GM10266 (cell line): ENCODE measurements around the gene P2RX7.

Source experiments
- DNase-seq: peaks from one replicate; pipeline ENCODE4 v3.0.0; 2012; ENCODE audit errors: extremely low spot score
- TF ChIP-seq, protein P1 (sequence below): IDR thresholded peaks from 2 replicates; pipeline ENCODE4 v1.5.1; 2012; ENCODE audit warnings: mild to moderate bottlenecking, low read depth; ENCODE audit not compliant: control insufficient read depth, insufficient read depth; ENCODE audit errors: missing control alignments

P2RX7 gene

DNA sequence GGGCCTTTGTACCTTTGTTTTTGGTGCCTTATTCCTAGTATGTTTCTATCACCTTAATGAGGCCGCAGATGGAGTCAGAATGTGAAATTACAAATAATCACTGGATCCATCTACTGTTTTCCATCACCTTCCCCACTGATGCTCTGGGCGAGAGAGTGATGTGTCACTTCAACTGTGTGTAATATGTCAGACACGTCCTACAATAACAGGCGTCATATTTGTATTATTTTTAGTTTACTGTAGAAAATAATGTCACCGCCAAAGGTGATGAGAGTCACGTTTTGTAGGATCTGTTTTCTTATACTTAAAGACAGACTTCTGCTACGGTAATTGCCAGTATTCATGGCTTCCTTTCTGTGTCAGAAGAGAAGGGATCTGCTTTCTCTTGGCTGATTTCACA, 54.8 kb downstream of the P2RX7 start:
- TF ChIP-seq, protein P1, sequence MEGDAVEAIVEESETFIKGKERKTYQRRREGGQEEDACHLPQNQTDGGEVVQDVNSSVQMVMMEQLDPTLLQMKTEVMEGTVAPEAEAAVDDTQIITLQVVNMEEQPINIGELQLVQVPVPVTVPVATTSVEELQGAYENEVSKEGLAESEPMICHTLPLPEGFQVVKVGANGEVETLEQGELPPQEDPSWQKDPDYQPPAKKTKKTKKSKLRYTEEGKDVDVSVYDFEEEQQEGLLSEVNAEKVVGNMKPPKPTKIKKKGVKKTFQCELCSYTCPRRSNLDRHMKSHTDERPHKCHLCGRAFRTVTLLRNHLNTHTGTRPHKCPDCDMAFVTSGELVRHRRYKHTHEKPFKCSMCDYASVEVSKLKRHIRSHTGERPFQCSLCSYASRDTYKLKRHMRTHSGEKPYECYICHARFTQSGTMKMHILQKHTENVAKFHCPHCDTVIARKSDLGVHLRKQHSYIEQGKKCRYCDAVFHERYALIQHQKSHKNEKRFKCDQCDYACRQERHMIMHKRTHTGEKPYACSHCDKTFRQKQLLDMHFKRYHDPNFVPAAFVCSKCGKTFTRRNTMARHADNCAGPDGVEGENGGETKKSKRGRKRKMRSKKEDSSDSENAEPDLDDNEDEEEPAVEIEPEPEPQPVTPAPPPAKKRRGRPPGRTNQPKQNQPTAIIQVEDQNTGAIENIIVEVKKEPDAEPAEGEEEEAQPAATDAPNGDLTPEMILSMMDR, result no peak
- DNase-seq, result no peak

DNA sequence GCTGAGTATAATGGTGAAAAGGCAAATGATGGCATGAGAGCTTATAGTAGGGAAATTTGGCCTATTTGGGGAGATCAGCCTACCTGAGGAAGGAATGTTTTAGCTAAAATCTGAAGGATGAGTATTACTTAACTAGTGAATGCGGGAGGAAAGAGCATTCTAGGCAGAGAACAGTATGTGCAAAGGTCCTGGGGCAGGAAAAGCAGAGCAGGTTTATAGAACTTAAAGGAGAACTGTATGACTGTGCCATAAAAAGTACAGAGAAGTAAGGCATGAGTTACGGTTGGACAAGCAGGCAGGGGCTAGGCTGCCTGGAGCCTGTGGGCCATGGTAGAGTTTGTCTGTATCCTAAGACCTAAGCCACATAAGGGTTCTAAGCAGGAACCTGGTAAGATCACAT, 55.6 kb downstream of the P2RX7 start:
- TF ChIP-seq, protein P1, result no peak
- DNase-seq, result no peak

DNA sequence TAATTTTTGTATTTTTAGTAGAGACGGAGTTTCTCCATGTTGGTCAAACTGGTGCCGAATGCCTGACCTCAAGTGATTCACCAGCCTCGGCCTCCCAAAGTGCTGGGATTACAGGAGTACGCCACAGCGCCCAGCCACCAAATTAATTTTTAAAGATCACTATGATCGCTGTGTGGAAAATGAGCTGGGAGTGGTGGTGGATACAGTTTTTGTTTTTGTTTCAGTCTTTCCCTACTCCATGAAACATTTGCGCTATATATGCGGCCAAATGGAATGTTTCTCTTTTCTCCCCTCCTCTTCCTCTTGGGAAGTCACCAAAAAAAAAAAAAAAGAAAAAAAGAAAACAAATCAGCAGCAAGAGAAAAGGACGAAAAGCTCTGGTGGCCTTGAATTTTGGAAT, 56.5 kb downstream of the P2RX7 start:
- TF ChIP-seq, protein P1, result no peak
- no peak for DNase-seq

DNA sequence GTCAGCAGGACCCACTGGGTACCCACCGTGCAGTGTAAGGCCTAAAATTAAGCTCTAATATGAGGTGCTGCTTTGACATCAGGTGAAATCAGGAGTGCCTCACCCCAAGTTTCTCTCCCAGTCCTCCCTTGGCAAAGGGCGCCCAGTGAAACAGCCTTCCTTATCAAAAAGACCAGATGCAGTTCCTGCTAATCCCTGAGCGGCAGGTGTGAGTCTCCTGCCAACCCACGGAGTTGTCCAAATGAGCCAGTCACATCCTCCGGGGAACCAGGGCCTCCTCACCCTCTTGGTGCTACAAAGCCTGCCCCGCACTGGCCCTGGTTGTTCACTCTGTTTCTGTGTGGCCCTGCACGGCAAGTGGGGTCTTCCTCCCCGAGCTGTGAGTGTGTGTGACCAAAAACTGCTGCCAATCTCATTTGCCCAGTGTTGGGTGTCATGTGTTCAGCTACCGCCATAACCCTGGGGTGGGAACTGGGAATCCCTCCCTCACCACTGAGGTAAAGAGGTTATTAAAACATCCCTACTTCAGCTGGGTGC, 57.0 kb downstream of the P2RX7 start:
- no peak for DNase-seq
- TF ChIP-seq, protein P1, result no peak

DNA sequence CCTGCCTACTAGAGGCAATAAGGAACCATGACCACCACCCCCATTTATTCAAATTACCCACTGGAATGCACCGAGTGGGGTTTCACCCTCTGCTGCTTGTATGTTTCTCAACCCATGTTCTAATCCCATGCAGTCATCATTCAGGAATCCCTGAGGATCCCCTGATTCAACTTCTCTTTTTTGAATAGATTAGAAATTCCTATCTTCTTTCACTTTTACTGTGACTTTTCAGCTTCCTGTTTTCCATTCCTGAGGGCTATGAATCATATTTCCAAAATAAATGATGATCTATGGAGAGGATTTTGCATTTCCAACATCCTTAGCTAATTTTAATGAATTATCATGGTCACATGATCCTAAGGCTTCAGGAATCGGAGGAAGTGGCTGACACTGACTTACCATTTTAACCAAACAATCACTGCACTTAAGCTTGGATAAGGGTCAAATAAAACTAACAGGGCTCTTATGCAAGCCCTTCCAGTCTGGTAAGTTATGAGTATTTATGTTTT, 57.9 kb downstream of the P2RX7 start:
- TF ChIP-seq, protein P1, result no peak

DNA sequence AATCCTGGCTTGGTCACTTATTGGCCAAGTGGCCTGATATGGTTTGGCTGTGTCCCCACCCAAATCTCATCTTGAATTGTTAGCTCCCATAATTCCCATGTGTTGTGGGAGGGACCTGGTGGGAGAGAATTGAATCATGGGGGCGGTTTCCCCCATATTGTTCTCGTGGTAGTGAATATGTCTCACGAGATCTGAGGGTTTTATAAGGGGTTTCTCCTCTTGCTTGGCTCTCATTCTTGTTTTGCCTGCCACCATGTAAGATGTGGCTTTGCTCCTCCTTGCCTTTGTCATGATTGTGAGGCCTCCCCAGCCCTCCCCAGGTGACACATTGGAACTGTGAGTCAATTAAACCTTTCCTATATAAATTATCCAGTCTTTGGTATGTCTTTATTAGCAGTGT, 58.5 kb downstream of the P2RX7 start:
- DNase-seq, result no peak
- TF ChIP-seq, protein P1, result no peak

More for the DNA sequence above, 57.9 kb downstream of the P2RX7 start:
- no peak for DNase-seq

DNA sequence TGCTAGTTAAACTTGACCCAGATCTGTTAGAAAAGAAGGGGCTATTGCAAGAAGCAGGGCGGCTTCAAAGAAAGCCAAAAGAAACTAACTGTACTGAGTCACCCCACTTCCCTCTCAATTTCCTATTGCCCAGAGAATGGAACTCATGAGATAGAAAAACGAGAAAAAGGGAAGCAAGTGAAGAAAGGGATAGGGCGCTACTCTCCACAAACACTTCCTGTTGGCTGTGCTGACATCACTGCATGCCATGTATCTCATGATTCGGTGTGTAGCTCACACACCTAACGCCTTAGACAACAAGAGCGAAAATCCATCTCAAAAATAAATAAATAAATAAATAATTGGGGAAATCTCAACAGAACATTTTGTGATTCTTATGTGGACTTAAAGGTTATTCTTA, 64.2 kb downstream of the P2RX7 start:
- TF ChIP-seq, protein P1, result no peak
- DNase-seq, result no peak
